ENCODE data around the gene ZNF705A.
"Not testable (repeated sequence)": the region's sequence is repeated elsewhere in the genome, so short reads cannot be mapped to it uniquely, and the experiment has no call there.

ZNF705A gene

DNA sequence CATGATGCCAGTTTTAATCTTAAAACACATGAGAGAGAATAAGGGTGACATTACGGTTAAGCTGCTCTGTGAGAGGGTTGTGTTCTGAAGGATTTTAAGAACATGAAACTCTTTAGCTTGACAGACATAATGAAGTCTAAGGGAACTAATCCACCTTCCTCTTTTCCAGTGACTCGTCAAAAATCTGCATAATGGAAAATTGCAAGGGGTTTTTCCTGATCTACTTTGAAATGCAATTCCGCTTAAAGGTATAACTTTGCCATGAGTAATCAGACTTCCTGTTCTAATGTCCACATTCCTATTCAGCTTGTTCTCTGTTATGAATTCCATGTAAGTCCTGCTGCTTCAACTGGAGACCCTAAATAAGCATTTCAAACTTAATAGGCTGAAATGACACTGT, at the start of gene ZNF705A:
TSS of gene ZNF705A (plus strand) at position 171 of the 400 bp plus-strand sequence. CDS start 15,611 bp downstream, outside the sequence.
- peak; percentile 72 for DNase-seq

DNA sequence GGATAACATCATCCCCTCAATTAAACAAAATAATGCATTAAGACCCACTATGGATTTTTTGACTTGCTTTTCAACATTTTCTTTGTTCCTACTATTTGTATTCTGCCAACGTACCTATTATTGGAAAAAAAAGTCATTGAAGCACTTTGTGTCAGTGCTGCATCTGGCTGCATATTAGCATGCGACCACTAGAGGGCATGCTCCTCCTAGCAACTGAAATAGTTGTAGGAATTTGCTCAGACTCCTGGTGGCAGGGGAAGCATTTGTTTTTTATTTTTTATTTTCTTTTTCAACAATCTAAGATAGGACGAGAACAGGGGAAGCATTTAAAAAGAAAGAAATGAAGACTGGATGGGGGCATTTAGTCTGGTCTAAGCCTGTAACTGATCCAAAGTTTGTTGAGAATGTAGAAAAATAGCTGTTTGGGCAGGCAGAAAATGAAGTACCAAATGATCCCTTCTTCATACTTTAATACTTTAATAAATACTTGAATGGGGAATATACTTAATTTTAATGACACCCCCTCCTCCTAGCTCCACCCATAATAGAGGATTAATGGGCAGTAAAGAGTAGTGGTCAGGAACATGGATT, 47.9 kb upstream of the ZNF705A start:
- DNase-seq = peak; percentile 65

- DNase-seq = not testable (repeated sequence)
Measured at GRCh38 chr12:8113117-8113516, 43.7 kb upstream of the ZNF705A start.

GRCh38 chr12:8120072-8120713, 36.6 kb upstream of the ZNF705A start:
- DNase-seq = no peak

DNA sequence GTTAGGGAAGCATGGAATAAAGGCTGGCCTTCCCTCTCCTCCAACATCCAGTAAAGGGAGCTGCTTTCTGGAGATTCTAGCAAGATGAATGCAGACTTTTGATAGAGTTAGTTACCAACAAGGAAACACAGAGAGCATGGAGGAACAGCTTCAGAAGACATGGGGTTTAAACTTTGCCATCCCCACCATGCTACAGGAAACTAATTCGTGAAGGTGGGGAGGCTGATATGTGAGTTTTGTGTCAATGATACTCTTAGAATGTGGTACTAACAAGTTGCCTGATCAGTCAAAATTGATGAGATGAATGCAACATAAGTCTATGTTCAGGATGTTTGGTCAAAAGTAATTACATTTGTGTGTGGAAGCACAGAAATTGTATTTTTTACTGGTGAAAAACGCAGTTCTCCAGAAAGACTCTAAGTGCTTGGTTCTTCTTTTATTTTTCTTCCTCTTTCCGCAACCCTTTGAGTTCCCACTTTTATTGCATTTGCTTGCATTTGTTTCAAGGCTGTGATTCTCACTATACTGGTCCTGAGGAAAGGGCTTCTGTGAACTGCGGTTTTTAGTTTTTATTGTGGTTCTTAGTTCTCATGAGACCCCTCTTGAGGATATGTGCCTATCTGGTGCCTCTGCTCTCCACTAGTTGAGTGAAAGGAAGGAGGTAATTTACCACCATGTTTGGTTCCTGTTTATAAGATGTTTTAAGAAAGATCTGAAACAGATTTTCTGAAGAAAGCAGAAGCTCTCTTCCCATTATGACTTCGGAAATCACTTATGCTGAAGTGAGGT, 33.5 kb upstream of the ZNF705A start, which contains the start of gene CLEC4A:
TSS of gene CLEC4A (plus strand) at position 494 of the 789 bp plus-strand sequence. CDS start at position 756, 262 bp downstream.
- no peak for DNase-seq

- no peak for DNase-seq
Measured at GRCh38 chr12:8127138-8127537, 29.7 kb upstream of the ZNF705A start.

GRCh38 chr12:8133636-8134397, 23.0 kb upstream of the ZNF705A start:
- DNase-seq = not testable (repeated sequence)

- DNase-seq = not testable (repeated sequence)
Measured at GRCh38 chr12:8134398-8134930, 22.4 kb upstream of the ZNF705A start.

GRCh38 chr12:8141647-8142046, 15.2 kb upstream of the ZNF705A start:
- not testable (repeated sequence) for DNase-seq

GRCh38 chr12:8143261-8143660, 13.6 kb upstream of the ZNF705A start:
- DNase-seq = no peak

DNA sequence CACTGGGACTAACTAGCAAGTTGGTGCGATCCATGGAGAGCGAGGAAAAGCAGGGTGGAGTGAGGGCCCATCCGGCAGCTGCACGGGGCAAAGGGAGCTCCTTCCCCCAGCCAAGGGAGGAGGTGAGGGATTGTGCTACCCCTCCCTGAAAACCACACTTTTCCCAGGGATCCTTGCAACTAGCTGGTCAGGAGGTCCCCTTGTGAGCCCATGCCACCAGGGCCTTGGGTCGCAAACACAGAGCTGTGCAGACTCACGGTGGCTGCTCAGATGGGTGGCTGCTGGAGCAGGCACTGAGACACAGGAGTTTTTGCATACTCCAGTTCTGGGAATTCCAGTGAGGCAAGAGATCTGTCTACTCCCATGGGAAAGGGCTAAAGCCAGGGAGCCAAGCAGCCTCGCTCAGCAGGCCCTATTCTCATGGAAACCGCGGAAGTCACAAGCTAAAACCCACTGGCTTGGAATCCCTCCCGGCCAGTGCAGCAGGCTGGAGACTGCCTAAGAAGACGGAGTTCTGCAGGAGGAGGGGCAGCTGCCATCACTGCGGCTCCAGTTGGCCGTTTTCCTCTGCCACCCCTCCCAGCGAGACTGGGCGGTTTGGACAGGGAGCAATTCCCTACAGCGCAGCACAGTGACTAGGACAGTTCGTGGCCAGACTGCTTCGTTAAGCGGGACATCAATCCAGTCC, 10.9 kb upstream of the ZNF705A start:
- peak; percentile 8 for DNase-seq

DNA sequence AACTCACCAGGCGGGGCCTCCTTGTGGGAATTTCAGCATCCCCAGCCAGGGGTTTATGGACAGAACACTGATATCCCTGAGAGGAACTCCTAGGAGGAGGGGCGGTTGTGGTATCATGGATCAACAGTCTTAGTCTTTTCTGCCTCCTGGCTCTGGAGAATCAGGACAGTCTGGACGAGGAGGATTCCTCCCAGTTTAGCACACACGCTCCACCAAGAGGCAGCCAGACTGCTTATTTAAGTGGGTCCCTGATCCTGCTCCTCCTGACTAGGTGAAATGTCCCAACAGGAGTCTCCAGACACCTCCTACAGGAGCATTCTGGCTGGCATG, 10.4 kb upstream of the ZNF705A start:
- no peak for DNase-seq

GRCh38 chr12:8154526-8154925, 2.3 kb upstream of the ZNF705A start:
- no peak for DNase-seq

DNA sequence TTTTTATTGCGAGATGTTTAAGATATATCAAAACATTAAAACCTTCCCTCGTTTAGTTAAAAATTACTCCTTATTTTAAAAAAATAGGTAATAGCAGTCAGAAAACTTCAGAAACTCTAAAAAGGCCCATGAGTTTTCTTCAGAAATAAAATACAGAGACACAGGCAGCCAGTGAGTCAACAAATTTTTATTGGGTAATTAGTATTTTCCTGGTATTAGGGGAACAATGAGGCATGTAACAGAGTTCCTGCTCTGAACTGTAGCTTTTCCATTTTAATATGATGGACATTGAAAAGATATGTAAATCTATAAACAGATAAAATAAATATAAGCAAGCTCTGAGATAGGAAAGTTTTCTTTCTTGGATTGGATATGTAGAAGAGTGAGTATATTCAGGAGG, 399 bp upstream of the ZNF705A start:
- DNase-seq = peak; percentile 28

GRCh38 chr12:8157484-8158198, 826 bp downstream of the ZNF705A start:
- DNase-seq = peak; percentile 2

DNA sequence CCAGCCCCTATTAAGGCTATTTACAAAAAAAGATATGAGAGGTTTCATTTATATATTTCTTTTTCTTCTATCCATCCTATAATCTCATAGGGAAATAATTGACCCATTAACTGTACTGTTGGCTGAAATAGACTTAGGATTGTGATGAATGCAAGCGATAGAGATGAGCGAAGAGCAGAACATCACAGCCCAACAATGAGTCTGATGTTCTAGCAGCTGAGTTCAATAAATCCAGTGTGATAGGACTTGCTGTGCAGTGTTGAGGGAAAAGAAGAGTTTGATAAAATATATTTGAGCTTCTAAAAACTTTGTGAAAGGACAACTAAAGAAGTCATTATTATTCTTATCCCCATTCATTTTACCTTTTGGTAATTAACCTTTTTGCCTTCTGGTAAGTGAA, 16.1 kb downstream of the ZNF705A start:
- not testable (repeated sequence) for DNase-seq

- DNase-seq = peak; percentile 51
Measured at GRCh38 chr12:8179989-8180585, 23.3 kb downstream of the ZNF705A start.

- not testable (repeated sequence) for DNase-seq
Measured at GRCh38 chr12:8181271-8181670, 24.5 kb downstream of the ZNF705A start.

- not testable (repeated sequence) for DNase-seq
Measured at GRCh38 chr12:8182923-8183322, 26.1 kb downstream of the ZNF705A start.

- DNase-seq = not testable (repeated sequence)
Measured at GRCh38 chr12:8183346-8183745, 26.5 kb downstream of the ZNF705A start.

DNA sequence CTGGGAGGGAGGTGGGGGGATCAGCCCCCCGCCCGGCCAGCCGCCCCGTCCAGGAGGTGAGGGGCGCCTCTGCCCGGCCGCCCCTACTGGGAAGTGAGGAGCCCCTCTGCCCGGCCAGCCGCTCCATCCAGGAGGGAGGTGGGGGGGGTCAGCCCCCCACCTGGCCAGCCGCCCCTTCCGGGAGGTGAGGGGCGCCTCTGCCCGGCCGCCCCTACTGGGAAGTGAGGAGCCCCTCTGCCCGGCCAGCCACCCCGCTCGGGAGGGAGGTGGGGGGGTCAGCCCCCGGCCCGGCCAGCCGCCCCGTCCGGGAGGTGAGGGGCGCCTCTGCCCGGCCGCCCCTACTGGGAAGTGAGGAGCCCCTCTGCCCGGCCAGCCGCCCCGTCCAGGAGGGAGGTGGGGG, 27.4 kb downstream of the ZNF705A start:
- DNase-seq = not testable (repeated sequence)

Data from HCEC 1CT (cell line).